ENCODE results near the gene BUD13.

The BUD13 gene

DNA sequence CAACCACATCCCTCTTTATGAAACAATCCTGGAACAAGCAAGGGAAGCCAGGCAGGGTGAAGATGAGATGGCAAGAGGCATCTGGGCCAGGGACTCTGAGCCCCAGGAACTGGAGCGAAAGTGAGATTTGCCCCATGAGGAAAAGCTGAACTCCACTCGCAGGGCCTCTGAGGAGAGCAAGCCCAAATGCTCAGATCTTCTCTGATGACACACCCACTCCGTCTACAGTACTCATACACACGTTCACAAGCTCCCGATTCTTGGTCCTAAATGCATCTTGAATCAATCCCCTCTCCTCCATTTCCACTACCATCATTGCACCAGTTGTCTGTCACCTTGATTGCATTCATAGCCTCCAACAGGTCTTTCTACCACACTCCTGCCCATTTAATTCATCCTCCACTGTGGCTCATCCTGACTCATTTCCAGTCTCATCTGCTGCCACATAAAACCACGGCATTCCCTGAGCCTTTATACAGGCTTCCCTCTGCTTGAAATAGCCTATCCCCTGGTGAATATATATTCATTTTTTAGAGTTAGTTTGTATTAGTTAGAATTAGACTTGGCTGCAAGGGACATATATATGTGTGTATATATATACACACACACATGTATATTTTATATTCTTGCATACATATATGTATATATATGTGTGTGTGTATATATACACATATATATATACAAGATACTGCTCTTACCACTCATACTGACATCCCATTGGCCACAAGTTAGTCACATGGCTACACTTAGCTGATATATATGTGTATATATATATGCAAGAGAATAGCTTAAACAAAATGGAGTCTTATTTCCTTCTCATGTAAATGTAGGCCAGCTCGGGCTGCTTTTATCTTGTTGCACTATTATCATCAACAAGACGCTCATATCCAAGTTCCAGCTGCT is 20.3 kb upstream of the BUD13 start:
- in situ Hi-C loops (cut with MboI; ENCODE audit: low sequenced_read_pairs) = no loop called here

DNA sequence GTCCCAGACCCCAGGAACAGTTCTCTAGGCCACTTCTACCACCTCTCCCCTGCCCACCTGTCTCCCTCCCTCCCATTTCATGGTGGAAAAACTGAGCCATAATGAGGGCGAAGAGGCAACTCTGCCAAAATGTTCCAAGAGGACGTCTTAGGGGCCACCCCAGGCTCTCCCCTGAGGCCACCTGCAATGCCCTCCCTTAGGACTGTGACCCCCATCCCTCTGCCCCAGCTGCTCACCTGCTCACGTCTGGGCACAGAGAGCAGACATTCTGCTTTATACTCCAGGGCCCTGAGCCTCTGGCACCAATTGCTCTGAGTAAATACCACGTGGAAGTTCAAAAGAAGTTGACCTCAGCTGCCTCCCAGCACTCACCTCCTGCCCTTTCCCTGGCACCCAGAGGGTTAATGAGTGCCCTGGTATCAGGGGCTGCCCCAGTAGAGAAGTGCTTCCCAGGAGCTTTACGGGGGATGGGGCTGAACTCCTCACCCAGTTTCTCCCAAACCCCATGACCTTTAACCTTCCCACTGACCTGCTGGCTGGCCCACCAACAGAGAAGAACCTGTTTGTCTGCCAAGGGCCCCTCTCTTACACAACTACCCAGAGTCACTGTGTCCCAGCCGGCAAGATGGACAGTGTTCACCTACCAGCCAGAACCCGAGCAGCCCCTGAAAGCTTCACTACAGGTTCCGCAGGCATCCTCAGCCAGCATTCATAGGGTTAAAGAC is 19.5 kb upstream of the BUD13 start:
- in situ Hi-C loops (cut with MboI; ENCODE audit: low sequenced_read_pairs) = no loop called here

DNA sequence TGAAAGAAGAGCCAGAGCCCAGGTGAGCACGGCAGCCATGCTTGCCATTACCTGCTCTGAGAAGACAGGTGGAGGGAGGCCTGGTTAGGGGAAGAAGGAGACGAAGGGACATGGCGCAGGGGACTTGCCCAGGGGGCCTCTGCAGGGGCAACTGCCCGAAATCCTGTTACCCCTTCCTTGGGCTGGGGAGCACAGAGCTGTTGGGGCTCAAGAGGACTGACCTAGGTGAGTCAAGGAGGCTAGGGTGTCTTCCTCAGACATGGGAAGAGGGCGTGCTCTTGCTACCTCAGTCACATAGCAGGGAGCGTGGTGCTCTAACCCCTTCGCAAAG is 19.0 kb upstream of the BUD13 start, which contains the start of gene APOA5:
APOA5 (minus strand) TSS at position 67 of the 331 bp plus-strand sequence; CDS start at position 48, 19 bp downstream.
- in situ Hi-C loops (cut with MboI; ENCODE audit: low sequenced_read_pairs) = no loop called here

DNA sequence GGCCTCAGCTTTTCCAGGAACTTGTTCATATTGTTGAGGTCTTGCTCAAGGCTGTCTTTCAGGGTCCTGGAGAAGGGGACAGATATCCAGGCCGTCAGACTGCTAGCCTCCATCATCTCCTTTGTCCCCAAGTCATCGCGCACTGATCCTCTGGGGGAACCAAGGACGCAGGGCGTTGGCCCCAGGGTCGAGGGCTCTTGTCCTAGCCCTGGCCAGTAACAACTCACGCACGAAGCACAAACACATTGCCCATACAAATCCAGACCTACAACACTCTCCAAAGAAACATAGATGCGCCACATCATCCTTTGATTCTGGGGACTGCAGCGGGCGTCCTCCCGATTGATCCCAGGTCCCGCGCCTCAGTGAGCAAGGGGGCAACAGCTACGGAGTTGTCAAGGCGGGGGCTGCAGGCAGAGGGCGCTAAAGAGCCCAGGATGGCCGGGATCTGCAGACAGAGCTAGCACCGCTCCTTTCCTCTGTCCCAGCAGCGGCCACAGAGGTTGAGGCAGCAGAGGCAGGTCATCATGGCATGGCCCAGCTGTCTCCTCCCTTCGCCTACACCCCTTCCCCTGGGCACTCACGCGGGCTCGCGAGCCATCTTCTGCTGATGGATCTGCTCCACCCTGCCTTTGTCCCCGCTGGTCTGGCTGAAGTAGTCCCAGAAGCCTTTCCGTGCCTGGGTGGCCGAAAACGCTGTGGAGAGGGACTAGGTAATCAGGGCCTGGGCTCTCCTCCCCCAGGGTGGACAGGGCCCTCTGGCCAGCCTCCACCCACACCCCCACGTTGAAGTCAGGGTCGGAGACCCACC is 18.4 kb upstream of the BUD13 start:
- in situ Hi-C loops (cut with MboI; ENCODE audit: low sequenced_read_pairs) = no loop called here

DNA sequence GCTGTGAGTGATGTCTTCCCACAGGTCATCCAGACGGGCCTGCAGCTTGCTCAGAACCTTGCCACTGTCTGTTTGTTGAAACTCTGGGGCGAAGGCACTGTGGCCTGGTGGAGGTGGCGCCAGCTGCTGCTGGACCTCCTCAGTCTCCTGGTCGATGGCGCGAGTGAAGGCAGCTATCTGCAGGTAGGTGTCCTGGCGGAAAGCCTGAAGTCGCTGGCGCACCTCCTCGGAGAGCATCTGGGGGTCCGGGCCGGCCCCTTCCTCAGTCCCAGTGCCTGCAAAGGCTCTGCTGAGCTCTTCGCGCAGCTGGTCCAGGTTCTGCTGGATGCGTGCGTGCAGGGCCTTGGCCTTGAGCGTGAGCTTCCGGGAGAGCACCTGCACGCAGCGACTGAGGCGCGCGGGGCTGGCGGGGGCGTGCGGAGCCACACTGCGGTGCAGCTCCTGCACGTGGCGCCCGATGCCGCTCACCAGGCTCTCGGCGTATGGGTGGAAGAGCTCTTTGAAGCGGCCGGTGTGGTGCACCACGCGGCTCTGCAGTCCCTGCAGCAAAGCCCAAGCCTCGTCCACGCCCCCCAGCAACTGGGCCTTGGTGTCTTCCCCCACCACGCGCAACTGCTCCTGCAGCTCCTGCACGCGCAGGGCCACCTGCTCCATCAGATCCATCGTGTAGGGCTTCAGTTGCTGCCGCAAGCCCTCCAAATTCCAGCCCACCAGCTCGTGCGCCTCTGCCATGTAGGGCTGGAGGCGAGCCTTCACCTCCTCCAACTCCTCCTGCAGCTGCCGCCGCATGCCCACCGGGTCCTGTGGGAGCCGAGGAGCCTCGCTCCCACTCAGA is 17.6 kb upstream of the BUD13 start:
- in situ Hi-C loops (cut with MboI; ENCODE audit: low sequenced_read_pairs) = no loop called here

DNA sequence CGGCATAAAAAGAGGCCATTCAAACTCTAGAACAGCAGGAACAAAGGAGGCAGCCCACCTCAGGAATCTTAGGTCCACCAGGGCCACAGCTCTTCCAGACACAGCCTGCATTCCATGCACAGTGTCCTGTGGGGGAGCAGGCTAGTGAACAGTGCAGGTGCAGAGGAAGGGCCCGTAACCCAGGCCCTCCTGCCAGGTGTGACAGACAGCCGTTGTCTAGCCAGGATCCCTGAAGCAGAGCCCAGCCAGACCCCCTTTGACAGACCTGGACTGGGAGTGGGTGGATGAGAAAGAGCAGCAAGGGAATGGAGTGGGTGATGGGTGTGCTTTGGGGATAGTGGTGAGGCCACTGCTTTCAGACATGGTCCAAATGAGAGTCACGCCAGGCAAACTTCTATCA is 16.2 kb upstream of the BUD13 start:
- in situ Hi-C loops (cut with MboI; ENCODE audit: low sequenced_read_pairs) = no loop called here

DNA sequence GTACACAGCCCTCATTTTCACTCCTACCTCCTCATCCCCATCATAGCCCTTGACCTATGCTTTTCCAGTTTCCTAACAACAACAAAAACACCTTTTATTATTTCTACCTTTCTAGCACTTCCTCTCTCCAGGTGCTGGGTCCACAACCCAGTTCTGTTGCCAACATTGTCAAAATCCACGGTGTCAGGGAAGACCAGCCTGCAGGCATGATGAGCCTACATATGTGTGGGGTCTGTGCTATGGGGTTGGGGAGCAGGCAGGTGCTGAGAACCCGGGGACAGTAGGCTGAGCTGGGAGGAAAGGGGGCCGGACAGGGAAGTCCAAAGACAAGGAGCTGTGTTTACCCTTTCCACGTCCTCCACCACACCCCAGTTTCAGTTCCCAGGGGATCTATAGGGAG is 15.7 kb upstream of the BUD13 start:
- in situ Hi-C loops (cut with MboI; ENCODE audit: low sequenced_read_pairs) = no loop called here

DNA sequence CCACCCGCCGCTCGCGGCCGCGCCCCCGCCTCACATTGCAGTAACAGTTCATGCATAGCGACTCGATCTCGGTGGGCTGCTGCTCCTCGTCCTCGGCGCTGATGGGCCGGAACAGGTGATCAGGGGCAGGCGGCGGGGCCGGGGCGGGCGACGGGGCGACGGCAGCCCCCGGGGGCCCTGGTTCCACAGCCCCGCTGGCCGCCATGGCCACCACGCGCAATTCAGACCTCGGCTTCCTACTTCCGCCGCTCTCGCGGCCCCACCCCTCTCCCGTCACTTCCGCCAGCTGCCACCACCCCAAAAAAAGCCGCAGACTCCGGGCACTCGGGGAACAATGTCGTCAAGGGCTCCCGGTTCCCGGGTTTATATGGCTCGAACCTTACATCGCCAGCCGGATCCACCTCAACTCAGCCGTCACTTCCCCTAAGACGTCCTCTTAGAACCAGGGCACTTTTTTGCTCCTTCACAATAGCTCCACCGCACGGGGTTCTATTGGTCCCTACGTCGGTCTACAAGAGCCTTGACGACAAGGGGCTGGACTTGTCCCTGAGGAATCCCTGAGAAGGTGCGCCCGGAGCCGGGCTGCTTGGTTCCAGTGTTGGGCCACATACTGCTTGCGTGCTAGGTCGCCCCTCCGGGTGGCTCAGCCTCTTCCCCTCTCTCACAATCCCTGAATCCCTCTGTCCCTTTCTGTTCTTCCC is 15.1 kb upstream of the BUD13 start, which contains the start of gene ZPR1:
ZPR1 (minus strand) TSS at position 238 of the 701 bp plus-strand sequence; CDS start at position 205, 33 bp downstream.
- in situ Hi-C loops (cut with MboI; ENCODE audit: low sequenced_read_pairs) = no loop called here

DNA sequence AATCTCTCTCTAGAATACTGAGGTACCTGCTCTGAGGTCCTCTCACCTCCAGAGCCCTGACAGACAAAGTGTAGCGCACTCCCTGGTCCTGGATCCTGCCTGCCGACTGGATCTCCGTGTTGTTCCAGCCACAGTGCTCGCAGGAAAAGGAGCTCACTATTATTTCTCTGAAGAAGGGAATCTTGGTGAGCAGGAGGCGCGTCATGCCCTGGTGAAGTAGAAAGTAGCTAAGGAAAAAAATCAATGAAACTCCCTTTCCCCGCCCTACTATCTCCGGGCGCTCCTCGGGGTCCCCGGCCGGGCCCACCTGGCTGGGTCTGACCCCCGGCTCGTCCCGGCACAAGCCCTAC is 14.6 kb upstream of the BUD13 start:
- in situ Hi-C loops (cut with MboI; ENCODE audit: low sequenced_read_pairs) = no loop called here

DNA sequence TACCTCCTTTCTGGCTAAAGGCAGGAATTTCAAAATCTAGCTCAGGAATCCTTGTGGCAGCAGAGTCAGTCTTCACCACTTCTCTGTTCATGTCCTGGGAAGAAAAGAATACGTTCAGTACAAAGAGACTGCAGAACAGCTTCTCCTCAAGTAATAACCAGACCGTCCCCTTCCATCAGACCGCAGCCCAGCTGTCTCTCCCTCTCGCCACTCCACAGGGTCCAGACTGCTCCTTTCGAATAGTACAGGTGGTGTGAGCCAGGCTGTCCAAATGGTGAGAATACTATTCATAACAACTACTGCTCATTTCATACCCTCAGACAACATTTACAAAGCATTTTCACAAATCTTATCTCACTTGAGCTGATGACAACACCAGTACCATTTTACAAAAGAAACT is 14.2 kb upstream of the BUD13 start:
- in situ Hi-C loops (cut with MboI; ENCODE audit: low sequenced_read_pairs) = no loop called here

DNA sequence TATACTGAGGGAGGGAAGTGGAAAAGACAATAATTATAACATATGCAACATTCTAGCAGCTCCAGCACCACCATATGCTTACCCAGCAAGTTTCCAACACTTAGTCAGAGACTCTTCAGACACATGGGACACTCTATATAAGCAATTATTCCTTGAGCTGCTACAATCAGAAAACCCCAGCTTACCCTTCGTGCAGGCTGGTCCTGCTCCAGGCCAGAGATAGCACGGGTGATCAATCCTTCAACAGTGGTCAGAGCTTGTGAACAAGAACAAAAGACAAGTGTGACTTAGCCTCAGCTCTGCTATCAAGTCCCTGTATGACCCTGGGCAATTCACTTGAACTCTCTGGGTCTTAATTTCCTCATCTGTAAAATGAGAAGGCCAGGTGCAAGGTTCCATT is 13.5 kb upstream of the BUD13 start:
- in situ Hi-C loops (cut with MboI; ENCODE audit: low sequenced_read_pairs) = no loop called here

DNA sequence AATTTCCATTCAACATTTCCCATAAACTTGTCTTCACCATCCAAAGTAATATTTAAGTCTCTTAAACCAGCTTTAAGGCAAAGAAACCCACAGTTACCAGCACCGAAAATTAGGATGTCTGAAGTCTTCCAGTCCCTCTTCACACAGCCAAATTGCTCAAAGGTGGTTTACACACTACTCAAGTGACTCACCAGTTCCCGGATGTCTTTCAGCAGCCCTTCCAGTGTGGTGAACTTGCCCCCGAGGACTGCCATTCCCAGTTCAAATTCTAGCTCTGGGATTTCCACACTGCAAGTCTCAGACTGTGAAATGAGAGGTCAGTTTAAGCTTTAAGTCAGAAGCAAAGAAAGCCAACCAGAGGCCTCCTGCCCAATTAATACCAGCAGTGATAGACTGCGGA is 9.9 kb upstream of the BUD13 start:
- in situ Hi-C loops (cut with MboI; ENCODE audit: low sequenced_read_pairs) = no loop called here

DNA sequence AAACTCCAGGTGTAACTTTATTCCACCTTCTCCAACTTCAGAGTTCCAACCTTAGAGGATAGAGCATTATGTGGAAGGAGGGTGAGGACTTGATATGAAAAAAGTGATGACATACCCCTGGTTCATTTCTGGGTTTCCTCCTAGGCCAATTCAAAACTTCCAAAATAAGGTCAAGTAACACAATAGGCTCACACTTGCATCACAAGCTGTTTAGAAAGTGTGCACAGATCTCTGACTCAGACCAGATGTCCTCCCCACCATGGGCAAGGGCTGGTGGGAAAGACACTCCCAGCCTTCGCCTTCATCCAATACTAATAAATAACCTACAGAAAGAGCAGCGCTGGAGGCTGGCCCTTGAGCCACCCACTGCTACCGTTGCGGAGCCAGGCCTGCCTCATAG is 5.8 kb upstream of the BUD13 start:
- in situ Hi-C loops (cut with MboI; ENCODE audit: low sequenced_read_pairs) = no loop called here

DNA sequence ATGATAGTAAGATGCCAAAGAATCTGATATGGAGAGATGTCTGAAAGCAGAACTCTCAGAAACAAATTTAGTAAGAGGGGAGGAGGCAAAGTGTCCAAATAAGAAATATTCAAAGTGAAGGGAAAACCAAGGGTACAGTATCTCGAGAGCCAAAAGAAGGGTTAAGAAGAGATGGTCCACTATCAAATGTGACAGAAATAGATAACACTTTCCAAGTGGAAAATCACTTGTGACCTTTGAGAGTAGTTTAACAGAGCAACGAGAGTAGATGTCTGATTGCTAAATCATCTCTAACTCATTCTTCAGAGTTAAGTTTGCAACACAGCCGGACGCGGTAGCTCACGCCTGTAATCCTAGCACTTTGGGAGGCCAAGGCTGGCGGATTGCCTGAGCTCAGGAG is 4.3 kb upstream of the BUD13 start:
- in situ Hi-C loops (cut with MboI; ENCODE audit: low sequenced_read_pairs) = no loop called here

DNA sequence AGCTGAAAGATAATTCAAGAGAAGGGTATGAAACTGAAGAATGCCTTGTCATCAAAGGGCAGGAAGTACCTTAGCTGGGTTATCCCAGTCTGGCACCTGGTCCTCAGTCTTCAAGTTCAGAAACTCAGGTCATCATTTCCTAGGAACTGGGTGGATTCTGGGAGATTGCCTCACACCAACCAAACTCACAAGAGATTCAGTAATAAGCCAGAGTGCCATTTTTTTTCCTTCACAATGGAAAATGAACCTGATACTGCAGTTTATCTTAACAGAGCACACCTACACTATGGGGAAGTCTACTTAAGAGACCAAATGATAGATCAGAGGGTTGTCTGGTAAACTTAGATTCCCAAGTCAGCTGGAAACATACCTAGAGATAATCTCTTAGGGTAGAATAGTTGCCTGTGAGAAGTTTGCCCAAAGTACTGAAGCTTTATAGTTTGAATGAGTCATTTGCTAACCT is 3.8 kb upstream of the BUD13 start:
- in situ Hi-C loops (cut with MboI; ENCODE audit: low sequenced_read_pairs) = no loop called here

DNA sequence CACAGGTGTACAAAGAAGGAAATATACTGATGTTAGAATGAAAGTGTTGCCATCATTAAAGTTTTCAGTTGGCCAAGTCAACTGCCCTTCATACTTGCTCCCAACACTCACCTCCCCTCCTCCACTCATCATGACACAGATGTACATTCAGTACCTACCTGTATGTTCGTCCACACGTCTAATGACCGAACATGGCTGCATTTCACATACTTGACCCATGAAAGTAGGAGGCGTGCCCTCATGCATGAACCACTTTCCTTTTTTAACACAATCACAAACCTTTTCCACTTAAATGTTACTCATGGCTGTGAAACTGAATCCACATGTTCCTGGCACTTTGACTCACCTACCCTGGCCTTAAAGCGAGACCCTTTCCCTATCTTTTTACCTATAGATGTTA is 3.2 kb upstream of the BUD13 start:
- in situ Hi-C loops (cut with MboI; ENCODE audit: low sequenced_read_pairs) = no loop called here

DNA sequence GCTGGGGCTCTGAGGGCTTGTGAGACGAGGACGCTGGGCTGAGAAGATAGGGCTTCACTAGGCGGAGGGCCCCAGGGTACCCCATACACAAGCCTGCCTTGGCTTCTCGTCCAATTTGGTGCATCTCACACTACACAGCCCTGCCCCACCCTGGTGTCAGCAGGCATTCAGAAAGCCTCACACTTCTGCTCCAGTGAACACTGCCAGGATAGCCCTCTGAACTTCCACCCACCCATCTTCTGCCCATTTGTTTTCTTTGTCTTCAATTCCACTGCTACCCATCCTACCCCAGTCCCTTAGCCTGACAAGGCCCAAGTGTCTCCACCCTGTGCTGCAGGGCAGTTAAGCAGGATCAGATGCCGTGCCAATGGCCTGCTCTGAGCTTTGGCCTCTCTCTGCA is 1.9 kb upstream of the BUD13 start:
- in situ Hi-C loops (cut with MboI; ENCODE audit: low sequenced_read_pairs) = no loop called here

DNA sequence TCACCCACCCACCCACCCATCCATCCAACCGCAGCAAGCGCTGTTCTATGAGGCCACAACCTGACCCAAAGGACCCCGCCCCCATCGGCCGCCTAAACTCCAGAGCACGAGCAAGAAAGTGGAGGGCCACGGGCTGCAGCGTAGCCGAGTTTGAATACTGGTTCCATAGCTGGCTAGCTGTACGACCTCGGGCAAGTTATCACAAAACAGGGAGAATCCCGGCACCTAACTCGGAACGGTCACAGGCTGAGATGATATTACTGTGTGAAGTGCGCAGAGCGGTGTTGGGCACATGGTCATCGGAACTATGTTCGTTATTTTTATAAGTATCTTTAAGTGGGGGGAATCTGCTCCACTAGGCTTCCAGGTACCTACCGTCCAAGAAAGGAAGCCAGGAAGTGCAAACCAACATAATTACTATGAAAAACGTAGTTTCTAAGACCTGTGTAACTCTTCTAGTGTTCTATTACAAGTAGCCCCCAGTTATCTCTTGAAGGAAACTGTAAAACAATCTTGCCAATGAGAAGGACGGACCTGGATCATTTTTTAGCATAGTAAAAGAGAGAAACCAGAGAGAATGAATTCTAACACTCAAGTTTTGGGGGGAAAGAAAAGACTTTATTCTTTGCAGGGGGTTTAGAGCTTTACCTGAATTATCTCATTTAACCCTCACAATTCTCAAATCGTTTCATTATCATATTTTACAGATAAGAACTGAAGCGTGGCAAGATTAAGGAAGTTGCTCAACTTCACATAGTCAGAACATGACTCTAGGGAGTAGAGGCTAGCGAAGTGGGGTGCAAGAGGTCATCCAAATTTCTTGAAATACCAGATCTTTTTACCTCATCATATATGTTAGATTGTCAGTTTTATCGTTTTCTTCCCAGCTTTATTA is 663 bp upstream of the BUD13 start:
- in situ Hi-C loops (cut with MboI; ENCODE audit: low sequenced_read_pairs) = no loop called here

DNA sequence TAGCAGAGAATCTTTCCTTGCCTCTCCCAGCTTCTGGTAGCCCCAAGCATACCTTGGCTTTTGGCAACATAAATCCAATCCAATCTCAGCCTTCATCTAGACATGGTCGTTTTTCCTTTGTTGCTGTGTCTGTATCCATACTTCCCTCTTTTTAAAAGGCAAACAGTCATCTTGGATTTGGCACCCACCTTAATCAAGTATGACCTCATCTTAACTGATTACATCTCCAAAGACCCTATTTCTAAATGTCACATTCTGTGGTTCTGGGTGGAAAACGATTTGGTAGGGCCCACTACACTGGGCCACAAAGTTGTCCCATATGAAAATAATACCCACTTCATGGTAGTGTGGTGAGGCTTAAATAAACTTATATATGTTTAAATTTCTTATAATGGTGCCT is 852 bp downstream of the BUD13 start:
- in situ Hi-C loops (cut with MboI; ENCODE audit: low sequenced_read_pairs) = no loop called here
